Stomach (tissue), 4 donors: Measurements from ENCODE around the gene GSTO2.

Source experiments
- EP300 ChIP-seq: sonication (generic); formaldehyde crosslinking; IDR thresholded peaks from one replicate; pipeline ENCODE4 v1.6.1; 2017; ENCODE audit warnings: antibody characterized with exemption
- POLR2A ChIP-seq, 4 donors: fragments of 450-650 bp; IDR thresholded peaks; one replicate each; pipeline ENCODE4 v1.6.1; 2016; ENCODE audit warnings: antibody characterized with exemption in 4 of 4, control low read depth in 2 of 4, mild to moderate bottlenecking in 1 of 4, moderate library complexity in 1 of 4
- POLR2AphosphoS5 ChIP-seq, 3 donors: sonication (generic); formaldehyde crosslinking; IDR thresholded peaks; one replicate each; pipeline ENCODE4 v1.6.1; 2016; ENCODE audit warnings: antibody characterized with exemption in 3 of 3
- TF ChIP-seq, protein P1 (sequence below), 7 experiments: fragments of 450-650 bp in 4 of 7; fragments of 200-600 bp in 3 of 7; sonication (generic) in 3 of 7; IDR thresholded peaks; one replicate each; pipeline ENCODE4 v1.5.1; 2016 to 2019; ENCODE audit warnings: antibody characterized with exemption in 7 of 7, control low read depth in 2 of 7, mild to moderate bottlenecking in 1 of 7

DNA sequence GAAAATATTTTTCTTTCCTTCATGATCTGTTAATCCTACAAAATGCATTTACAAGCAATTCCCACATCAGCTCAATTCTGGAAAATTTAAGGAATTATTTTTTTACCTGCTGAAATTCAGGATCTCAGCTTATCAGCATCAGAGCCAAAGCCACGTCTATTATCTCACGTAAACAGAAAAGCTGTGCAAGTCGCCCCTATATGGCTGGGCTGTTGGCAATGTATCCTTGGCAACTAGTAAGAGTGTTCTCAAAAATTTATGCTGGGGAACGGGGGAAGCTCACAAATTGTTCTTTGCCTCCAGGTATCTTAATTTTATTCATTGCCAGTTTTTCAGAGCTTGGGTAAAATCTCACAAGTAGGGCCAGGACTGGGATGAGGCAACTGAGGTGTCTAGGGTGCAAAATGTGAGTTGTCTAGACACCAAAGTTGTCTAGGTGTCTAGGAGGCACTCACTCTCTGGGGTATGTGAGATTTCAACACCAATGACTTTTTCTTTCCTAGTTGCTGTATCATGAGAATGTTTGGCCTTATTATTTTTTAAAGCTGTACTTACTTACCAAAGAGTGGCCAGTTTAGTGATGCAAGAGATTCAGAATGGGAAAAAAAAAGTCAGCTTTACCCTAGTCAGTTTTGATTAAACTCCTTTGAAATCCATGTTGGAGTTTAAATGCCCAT is 5.1 kb downstream of the GSTO2 start:
- TF ChIP-seq, protein P1, sequence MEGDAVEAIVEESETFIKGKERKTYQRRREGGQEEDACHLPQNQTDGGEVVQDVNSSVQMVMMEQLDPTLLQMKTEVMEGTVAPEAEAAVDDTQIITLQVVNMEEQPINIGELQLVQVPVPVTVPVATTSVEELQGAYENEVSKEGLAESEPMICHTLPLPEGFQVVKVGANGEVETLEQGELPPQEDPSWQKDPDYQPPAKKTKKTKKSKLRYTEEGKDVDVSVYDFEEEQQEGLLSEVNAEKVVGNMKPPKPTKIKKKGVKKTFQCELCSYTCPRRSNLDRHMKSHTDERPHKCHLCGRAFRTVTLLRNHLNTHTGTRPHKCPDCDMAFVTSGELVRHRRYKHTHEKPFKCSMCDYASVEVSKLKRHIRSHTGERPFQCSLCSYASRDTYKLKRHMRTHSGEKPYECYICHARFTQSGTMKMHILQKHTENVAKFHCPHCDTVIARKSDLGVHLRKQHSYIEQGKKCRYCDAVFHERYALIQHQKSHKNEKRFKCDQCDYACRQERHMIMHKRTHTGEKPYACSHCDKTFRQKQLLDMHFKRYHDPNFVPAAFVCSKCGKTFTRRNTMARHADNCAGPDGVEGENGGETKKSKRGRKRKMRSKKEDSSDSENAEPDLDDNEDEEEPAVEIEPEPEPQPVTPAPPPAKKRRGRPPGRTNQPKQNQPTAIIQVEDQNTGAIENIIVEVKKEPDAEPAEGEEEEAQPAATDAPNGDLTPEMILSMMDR (IDR thresholded peaks at IDR 0.05), result no peak
- no peak for TF ChIP-seq POLR2AphosphoS5 (IDR thresholded peaks at IDR 0.05)
- no peak for TF ChIP-seq EP300
- no peak for TF ChIP-seq POLR2A (IDR thresholded peaks at IDR 0.05)
